OCI-LY1 (cell line): ENCODE measurements around the gene NINJ2.

Source experiments
- H2AFZ ChIP-seq: fragments of 200-600 bp; sonication (generic), shearing (Covaris generic); 2 replicates; pipeline ENCODE4 v1.6.0; 2014; ENCODE audit warnings: antibody characterized with exemption, mild to moderate bottlenecking, low read length
- H3F3A ChIP-seq: fragments of 200-600 bp; sonication (generic), shearing (Covaris generic); 2 replicates; pipeline ENCODE4 v1.6.0; 2014; ENCODE audit warnings: mild to moderate bottlenecking, antibody characterized with exemption, low read length, moderate library complexity; ENCODE audit not compliant: insufficient read depth
- H3K27ac ChIP-seq: fragments of 200-600 bp; sonication (generic); 2 replicates; pipeline ENCODE4 v1.5.1; 2014; ENCODE audit warnings: low read length, mixed run types, mild to moderate bottlenecking, low read depth; ENCODE audit not compliant: poor library complexity, severe bottlenecking
- H3K27me3 ChIP-seq: fragments of 200-600 bp; sonication (generic); 2 replicates; pipeline ENCODE4 v1.6.0; 2014; ENCODE audit warnings: antibody characterized with exemption, mild to moderate bottlenecking, low read length, moderate library complexity; ENCODE audit not compliant: insufficient read depth
- H3K36me3 ChIP-seq: fragments of 200-600 bp; sonication (generic); 2 replicates; pipeline ENCODE4 v1.6.1; 2014; ENCODE audit warnings: mild to moderate bottlenecking, antibody characterized with exemption, low read length, moderate library complexity, mixed read lengths; ENCODE audit not compliant: insufficient read depth
- H3K4me1 ChIP-seq: fragments of 200-600 bp; sonication (generic); 2 replicates; pipeline ENCODE4 v1.5.1; 2014; ENCODE audit warnings: mild to moderate bottlenecking, low read length, moderate library complexity; ENCODE audit not compliant: insufficient read depth, severe bottlenecking
- H3K4me2 ChIP-seq: fragments of 200-600 bp; sonication (generic), shearing (Covaris generic); 2 replicates; pipeline ENCODE4 v1.6.1; 2014; ENCODE audit warnings: low read length
- H3K4me3 ChIP-seq: fragments of 200-600 bp; sonication (generic); 2 replicates; pipeline ENCODE4 v1.5.1; 2014; ENCODE audit warnings: low read length, low read depth, mild to moderate bottlenecking, mixed read lengths; ENCODE audit not compliant: poor library complexity, severe bottlenecking
- H3K79me2 ChIP-seq: fragments of 200-600 bp; shearing (Covaris generic); 2 replicates; pipeline ENCODE4 v1.6.1; 2016; ENCODE audit warnings: mixed run types, low read length, mixed read lengths; ENCODE audit not compliant: insufficient read depth
- H3K9ac ChIP-seq: fragments of 200-600 bp; sonication (generic), shearing (Covaris generic); 2 replicates; pipeline ENCODE4 v1.6.1; 2014; ENCODE audit warnings: mild to moderate bottlenecking, low read length, mixed read lengths
- H3K9me2 ChIP-seq: fragments of 200-600 bp; sonication (generic), shearing (Covaris generic); 2 replicates; pipeline ENCODE4 v1.6.1; 2014; ENCODE audit warnings: low read depth, mild to moderate bottlenecking, low read length, mixed read lengths
- H3K9me3 ChIP-seq: fragments of 200-600 bp; shearing (Covaris generic); 2 replicates; pipeline ENCODE4 v1.6.1; 2014; ENCODE audit warnings: low read length, mixed read lengths
- H4K20me1 ChIP-seq: fragments of 200-600 bp; sonication (generic), shearing (Covaris generic); 2 replicates; pipeline ENCODE4 v1.6.0; 2016; ENCODE audit warnings: mild to moderate bottlenecking, low read length; ENCODE audit not compliant: insufficient read depth
- CTCF ChIP-seq: fragments of 200-600 bp; sonication (generic), shearing (Covaris generic); IDR thresholded peaks from 2 replicates; pipeline ENCODE4 v1.5.1; 2017; ENCODE audit warnings: mild to moderate bottlenecking, antibody characterized with exemption, low read length, moderate library complexity, mixed read lengths
- EZH2 ChIP-seq: fragments of 200-600 bp; sonication (generic), shearing (Covaris generic); IDR thresholded peaks from 2 replicates; pipeline ENCODE4 v1.8.0; 2017; ENCODE audit warnings: borderline replicate concordance, mixed run types, mild to moderate bottlenecking, antibody characterized with exemption, low read length, moderate library complexity, mixed read lengths

NINJ2 gene

GRCh38 chr12:615620-616019 lies 47.6 kb downstream of the NINJ2 start:
- H3K79me2 ChIP-seq: no peaks in the 10 kb centered on the region
- H3K9me3 ChIP-seq: no peaks in the 10 kb centered on the region
- no peaks in the 10 kb centered on the region for H4K20me1 ChIP-seq
- no peak for TF ChIP-seq EZH2
- TF ChIP-seq CTCF: no peak
- H3K9me2 ChIP-seq: no peaks in the 10 kb centered on the region
- no peaks in the 10 kb centered on the region for H3K27me3 ChIP-seq
- no peak overlapping the region for H2AFZ ChIP-seq
- H3K4me3 ChIP-seq: no peak overlapping the region
- no peak overlapping the region for H3K4me2 ChIP-seq
- no peak overlapping the region for H3K27ac ChIP-seq
- H3K36me3 ChIP-seq: peaks cover 39% of the 10 kb centered on the region
- H3K9ac ChIP-seq: no peak overlapping the region
- H3K4me1 ChIP-seq: peaks cover 24% of the 10 kb centered on the region
- H3F3A ChIP-seq: no peaks in the 10 kb centered on the region

GRCh38 chr12:614411-614970 lies 48.8 kb downstream of the NINJ2 start:
- H3K27ac ChIP-seq: peak overlapping the region; percentile 3
- H3K9ac ChIP-seq: no peak overlapping the region; the same call in 1 of the 2 replicates
- H3K79me2 ChIP-seq: no peaks in the 10 kb centered on the region
- no peak overlapping the region for H2AFZ ChIP-seq
- H3K9me3 ChIP-seq: no peaks in the 10 kb centered on the region
- peaks cover 30% of the 10 kb centered on the region for H3K36me3 ChIP-seq
- H3K4me1 ChIP-seq: peaks cover 32% of the 10 kb centered on the region
- no peaks in the 10 kb centered on the region for H3K27me3 ChIP-seq
- TF ChIP-seq CTCF (peak; percentile 81), EZH2 (no peak)
- no peaks in the 10 kb centered on the region for H3F3A ChIP-seq
- no peaks in the 10 kb centered on the region for H4K20me1 ChIP-seq
- H3K9me2 ChIP-seq: no peaks in the 10 kb centered on the region
- no peak overlapping the region for H3K4me3 ChIP-seq
- no peak overlapping the region for H3K4me2 ChIP-seq

- Histone ChIP-seq H3K4me1 (peaks cover 32% of the 10 kb centered on the region), H3K4me2 (no peak overlapping the region), H3K27ac (no peak overlapping the region)
These were observed 49.2 kb downstream of the NINJ2 start for GRCh38 chr12:613996-614395.

GRCh38 chr12:612886-613285 lies 50.4 kb downstream of the NINJ2 start:
- Histone ChIP-seq H3K9ac (no peak overlapping the region), H3K4me3 (no peak overlapping the region), H2AFZ (no peak overlapping the region), H3K9me2 (no peaks in the 10 kb centered on the region), H3K27ac (no peak overlapping the region), H3K4me2 (no peak overlapping the region), H3F3A (no peaks in the 10 kb centered on the region), H3K4me1 (peaks cover 32% of the 10 kb centered on the region), H3K36me3 (peaks cover 20% of the 10 kb centered on the region), H3K79me2 (no peaks in the 10 kb centered on the region), H4K20me1 (no peaks in the 10 kb centered on the region), H3K27me3 (no peaks in the 10 kb centered on the region), H3K9me3 (no peaks in the 10 kb centered on the region)
- TF ChIP-seq CTCF: no peak
- no peak for TF ChIP-seq EZH2

More at GRCh38 chr12:613996-614395, 49.2 kb downstream of the NINJ2 start:
- H3K9ac ChIP-seq: no peak overlapping the region
- H3K4me3 ChIP-seq: no peak overlapping the region
- no peaks in the 10 kb centered on the region for H3K79me2 ChIP-seq
- no peak for TF ChIP-seq EZH2
- no peaks in the 10 kb centered on the region for H4K20me1 ChIP-seq
- no peaks in the 10 kb centered on the region for H3F3A ChIP-seq
- H3K9me2 ChIP-seq: no peaks in the 10 kb centered on the region
- no peaks in the 10 kb centered on the region for H3K9me3 ChIP-seq
- H3K36me3 ChIP-seq: peaks cover 26% of the 10 kb centered on the region
- no peaks in the 10 kb centered on the region for H3K27me3 ChIP-seq
- H2AFZ ChIP-seq: no peak overlapping the region
